HG02642 (cell line): ENCODE measurements around the gene NEURL1.

Source experiments
- ATAC-seq: cut with Tn5 transposase; IDR thresholded peaks from one replicate; pipeline ENCODE4 v1.9.1; 2021; ENCODE audit warnings: mild to moderate bottlenecking; ENCODE audit not compliant: unreplicated experiment, poor library complexity

Gene NEURL1

DNA sequence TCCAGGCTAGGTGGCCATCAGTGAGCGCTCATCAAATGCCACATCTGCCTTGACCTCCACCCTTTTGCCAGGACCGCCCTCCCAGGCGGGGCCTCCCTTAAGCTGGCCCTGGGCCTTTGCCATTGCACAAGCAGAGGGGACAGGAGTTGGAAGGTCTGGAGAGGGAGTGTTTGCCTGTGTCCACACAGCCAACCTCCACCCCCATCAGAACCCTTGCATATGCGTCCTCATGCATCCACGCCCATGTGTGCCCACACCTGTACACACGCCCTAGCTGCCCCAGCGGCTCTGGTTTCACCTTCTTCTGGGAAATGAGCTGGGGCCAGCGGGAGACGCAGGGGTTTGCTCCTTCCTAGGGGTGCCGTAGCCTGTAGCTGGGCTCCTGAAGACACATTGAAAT is 64.0 kb downstream of the NEURL1 start:
- no peak for ATAC-seq

DNA sequence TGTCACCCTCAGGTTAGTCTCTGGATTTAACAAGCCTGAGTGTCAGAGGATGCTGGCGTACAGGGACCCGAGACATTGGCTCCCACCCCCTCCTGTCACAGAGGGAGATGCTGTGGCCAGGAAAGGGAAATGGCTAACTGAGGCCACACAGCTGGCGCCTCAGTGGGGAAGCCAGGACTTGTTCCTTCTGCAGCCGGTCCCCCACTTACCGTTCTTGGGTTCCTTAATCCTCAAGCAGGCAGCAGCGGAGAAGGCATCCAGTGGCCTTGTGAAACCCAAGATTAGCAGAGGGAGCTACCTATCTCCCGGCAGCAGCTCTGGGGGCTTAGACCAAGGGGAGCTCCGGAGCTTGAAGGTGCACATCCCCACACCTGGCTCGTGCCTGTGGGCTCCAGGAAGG is 65.4 kb downstream of the NEURL1 start:
- no peak for ATAC-seq

DNA sequence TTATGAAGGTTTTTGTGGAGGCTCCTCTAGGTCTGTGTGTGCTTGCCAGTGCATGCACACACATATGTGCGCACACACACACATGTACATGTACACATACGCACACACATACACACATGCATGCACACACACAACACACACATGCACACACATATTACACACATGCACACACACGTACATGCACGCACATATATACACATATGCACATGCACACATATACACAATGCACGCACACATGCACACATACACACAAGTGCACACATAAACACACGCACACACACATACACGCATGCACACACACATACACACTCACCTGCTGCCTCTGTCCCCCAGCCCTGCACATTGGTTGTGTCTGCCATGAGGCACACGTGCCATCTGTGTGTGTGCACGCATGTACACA is 66.3 kb downstream of the NEURL1 start:
- ATAC-seq = no peak

DNA sequence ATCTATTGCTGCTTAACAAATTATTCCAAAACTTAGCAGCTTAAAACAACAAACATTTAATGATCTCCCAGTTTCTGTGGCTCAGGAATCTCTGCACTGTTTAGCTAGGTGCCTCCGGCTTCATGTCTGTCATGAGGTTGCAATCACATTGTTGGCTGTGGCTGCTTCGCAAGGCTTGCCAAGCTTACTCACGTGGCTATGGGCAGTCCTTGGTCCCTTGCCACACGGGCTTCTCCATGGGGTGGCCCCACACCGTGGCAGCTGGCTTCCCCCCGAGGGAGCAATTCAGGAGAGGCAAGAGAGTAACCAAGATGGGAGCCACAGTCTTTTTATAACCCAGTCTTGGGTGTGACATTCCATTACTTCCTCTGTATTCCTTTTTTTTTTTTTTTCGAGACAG is 67.4 kb downstream of the NEURL1 start:
- no peak for ATAC-seq

DNA sequence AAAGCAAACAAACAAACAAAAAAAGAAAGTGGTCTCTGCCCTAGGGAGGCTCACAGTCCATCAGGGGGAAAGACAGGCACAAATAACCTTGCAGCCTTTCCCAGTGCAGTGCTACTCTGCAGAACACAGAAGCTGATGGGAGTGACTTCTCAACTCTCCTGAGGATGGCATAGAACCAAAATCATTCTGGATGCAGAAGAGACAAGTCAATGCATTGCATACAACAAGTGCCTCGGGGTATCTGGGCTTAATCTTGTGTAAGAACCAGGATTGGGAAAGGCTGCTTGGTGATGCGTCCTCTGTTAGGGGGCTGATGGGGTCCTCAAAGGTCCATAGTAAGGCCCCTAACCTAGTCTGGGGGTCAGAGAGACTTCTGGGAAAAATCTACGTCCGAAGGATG is 68.9 kb downstream of the NEURL1 start:
- no peak for ATAC-seq

DNA sequence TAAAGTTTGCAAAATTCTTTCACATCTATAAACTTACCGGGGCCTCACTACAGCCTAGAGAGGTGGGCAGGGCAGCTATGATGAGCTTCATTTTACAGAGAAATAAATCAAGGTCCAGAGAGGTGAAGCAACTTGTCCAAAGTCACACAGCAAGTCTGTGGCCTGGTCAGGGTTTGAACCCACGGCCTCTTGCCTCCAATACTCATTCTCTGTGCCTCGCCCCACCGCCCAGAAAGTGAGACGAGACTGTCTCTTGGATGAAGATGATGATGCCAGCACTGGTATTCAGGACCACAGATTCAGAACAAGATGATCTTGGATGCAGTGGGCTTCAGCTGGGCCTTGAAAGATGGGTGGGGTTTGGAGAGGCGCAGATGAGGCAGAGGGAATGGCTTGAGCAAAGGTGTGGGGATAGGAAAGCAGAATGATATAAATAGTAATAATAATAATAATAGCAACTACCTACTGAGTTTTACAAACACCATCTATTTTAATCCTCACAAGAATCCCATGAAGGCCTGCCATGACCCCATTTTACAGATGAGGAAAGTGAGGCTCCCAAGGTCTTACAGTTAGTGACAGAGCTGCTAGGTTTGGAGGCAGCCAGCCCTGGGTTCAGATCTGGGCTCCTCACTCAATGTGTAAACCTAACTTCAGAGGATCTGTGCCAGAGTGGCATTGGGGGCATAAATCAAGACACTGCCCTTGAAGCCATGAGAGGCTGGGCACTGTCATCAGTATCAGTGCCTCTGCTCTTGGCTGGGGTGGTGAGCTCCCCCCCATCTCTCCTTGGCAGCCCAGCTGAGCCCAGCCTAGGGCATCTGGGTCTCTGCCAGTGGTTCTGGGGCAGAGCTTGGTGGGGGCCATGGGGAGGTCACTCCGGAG is 70.0 kb downstream of the NEURL1 start:
- ATAC-seq = no peak

DNA sequence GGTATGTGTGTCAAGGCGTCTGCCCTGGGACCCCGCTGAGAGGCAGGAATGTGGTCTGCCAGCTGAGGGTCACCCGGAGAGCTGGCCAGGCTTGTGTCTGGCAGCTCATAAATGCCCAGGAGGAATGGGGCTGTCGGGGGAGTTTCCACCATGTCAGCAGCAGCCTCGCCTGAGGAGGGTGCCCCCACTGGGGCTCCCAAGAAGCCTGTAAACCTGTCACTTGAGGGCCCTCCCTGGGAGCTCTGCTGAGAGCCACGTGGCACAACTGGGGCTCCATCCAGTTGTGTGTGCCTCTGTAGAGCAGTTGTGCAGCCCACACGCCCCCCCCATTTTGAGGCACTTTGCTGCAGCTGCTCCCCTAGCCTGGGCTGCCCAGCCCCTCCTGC is 70.6 kb downstream of the NEURL1 start:
- no peak for ATAC-seq

DNA sequence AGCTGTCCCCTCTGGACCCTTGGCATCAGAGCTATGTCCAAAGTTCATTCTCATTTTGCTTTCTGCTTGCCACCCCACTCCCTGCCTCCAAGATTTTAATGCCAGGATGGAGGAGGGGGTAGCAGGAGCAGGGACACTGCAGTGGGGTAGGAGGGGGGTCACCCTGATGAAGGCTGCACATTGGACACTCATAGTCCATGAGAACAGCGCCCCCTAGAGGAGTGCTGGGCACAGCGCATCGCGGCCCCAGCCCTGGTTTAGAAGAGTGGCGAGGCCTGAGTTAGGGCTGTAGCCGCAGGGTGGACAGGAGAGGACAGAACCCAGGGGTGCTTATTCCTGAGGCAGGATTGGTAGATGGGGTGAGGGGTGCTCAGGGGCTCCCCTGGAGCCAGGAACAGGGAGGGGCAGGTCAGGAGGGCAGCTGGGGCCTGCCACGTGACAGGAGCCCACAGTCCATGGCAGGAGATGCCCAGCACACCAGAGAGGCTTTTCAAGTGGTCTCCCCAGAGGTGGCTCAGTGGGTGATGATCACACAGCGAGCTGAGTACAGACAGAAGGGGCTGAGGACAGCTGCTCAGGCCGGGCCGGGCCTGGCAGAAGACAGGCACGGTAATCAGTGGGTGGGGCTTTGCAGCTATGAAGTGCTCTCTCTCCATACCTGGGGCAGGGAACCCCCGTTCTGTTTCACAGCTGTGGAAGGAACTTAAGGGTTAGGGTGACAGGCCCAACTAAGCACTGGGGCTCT is 71.4 kb downstream of the NEURL1 start:
- ATAC-seq = no peak

DNA sequence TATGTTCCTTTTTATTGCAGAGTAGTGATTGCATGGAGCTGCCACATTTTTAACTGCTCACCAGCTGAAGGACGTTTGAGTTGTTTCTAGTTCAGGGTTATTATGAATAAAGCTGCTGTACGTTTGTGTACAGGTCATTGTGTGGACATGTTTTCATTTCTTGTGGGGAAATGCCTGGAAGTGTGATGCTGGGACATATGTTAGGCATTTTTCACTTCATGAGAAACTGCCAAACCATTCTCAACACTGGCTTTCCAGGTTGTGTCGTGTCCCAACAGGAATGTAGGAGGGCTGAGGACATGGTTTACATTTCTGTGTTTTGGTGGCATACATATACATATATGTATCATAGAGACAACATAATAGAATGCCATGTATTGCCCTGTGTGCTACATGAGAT is 73.0 kb downstream of the NEURL1 start:
- no peak for ATAC-seq

DNA sequence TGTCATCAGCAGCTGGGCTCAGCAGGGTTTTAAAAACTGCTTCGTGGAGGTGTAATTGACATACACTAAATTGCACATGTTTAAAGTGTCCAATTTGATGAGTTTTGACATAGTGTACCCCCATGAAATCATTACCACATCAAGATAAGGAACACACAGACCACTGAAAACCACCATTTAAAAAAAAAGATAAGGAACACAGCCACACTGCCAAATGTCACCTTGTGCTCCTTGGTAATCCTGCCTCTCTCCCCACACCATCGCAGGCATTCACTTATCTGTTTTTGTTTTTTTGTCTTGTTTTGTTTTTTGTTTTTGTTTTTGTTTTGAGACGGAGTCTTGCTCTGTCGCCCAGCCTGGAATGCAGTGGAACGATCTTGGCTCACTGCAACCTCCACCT is 75.0 kb downstream of the NEURL1 start:
- ATAC-seq = no peak

DNA sequence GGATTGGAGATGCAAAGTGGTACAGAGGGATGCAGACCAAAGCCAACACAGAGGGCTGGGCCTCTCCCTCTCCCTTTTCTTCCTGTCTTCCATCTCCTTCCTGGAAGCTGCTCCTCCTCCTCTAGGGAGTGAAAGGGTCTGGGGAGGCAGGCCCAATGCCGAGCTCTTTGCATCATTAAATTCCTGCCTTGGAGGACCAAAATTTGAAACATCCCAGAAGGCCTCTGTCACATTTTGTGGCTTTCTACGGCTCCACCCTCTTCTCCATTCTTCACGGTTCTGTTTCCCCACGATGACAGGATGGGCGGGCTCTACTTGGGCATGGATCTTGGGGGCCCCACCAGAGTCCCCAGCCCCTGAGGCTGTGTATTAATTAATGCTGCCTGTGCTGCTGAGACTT is 76.4 kb downstream of the NEURL1 start:
- ATAC-seq = no peak

DNA sequence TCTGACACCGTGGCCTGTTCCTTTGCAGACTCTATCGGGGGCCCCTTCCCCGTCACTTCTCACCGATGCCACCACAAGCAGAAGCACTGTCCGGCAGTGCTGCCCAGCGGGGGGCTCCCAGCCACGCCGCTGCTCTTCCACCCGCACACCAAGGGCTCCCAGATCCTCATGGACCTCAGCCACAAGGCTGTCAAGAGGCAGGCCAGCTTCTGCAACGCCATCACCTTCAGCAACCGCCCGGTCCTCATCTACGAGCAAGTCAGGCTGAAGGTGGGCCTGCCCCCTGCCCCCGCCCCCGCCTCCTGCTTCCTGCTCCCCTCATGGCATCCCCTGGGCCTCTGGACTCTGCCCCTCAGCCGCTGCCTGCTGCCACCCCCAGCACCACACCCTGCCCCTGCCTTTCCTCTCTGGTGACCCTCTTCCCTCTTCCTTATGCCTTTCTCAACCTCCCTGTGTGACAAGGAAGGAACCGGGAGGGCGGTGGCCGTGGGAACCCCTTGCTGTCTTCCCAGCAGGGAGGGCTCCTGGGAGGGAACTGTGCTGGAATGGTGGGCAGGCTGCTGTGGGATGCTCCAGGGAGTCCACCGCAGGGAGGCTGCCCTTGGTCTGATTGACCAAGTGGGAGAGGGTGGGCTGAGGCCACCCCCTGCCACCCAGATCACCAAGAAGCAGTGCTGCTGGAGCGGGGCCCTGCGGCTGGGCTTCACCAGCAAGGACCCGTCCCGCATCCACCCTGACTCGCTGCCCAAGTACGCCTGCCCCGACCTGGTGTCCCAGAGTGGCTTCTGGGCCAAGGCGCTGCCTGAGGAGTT is 77.5 kb downstream of the NEURL1 start:
- no peak for ATAC-seq

DNA sequence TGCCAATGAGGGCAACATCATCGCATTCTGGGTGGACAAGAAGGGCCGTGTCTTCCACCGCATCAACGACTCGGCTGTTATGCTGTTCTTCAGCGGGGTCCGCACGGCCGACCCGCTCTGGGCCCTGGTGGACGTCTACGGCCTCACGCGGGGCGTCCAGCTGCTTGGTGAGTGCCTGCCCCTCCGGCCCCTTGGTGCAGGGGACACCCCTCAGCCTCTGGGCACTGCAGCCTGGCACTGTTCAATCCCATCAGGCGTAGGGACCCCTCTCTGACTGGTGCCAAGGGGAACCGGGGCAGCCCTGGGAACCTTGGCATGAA is 78.1 kb downstream of the NEURL1 start:
- ATAC-seq = no peak

DNA sequence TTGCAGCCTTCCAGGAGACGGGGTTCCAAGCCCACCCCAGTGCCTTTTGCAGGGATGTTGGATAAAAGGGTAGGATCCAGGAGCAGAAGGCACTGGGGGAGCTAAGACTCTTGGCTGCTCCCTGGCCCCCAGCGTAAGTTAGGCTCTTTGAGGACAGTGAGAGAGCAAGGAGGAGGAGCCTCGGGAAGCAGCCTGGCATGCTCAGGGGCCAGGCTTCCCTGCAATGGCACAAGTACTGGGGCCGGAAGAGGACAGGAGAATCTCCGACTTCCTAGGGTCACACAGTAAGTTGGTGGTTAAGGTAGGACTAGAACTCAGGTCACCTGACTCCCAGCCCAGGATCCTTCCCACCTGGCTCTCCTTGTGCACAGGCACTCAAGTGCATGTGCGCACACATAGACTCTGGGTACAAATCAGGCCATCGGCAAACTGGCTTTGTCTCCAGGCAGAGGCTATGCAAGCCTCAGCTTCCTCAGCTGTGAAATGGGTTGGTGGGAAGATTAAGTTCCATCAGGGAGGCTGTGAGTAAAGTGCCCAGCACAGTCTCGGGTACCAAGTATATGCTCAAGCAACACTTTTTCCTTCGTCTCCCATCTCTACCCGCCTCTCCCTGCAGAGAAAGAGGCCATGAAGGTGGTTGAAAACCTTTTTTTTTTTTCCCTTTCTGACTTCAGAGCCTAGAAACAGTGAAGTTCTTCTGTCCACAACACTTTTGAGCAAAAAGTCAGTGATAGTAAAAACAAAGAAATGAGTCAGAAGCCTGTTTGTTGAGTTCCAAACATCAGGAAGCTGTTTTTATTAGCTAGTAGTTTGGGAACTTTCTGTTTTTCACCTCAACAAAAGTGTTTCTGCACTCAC is 79.1 kb downstream of the NEURL1 start:
- no peak for ATAC-seq

DNA sequence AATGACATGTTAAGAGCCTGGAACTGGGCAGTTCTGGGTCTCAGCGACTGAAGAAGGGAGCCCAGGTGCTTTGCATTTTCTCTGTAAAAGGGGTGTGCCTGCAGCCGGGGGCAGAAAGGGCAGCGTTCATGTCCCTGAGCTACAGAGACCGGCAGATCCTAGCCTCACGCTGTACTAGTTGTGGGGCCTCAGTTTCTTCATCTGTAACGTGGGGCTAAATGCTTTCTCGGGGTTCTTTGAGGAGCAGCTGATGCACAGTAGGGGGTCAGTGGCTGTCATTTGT is 79.6 kb downstream of the NEURL1 start:
- ATAC-seq = no peak

DNA sequence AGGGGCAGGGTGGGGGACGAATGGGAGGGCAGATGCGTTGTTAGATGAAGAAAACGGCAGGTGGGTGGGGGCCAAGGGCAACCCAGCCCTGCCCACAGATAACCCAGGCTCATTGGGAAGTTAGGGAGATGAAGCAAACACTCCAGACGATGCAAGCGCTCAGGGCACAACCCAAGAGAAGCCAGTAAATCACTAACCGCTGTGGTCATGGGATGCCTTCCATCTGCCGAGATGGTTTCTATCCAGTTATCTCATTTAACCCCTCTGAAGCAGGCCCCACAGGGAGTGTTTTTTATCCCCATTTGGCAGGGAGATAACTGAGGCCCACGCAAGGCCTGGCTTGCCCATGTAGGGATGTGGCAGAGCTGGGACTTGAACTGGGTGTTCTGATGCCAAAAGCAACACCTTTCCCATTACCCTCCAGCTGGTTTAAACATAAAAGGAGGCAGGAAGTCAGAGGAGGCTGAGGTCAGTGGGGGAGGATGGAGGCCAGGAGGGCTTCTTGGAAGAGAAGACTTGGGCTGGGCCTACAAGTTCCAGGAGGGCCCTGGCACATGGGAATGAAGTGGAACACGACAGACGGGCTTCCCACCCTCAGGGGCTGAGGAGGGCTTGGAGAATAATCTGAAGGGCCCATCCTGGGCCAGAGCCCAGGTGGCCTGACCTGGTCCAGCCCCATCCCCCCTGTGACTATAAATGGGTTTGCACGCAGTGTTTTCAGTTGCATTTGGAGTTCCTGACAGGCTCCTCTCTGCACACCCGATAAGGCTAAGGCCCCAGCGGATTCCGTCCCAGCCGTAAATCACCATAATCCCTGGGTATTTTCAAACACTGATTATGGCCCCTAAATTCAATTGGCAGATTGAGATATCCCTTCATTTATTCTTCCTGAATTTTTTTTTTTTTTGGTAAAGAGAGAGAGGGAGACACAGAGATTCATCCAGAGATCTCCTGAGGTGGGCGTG is 80.9 kb downstream of the NEURL1 start:
- ATAC-seq = no peak

DNA sequence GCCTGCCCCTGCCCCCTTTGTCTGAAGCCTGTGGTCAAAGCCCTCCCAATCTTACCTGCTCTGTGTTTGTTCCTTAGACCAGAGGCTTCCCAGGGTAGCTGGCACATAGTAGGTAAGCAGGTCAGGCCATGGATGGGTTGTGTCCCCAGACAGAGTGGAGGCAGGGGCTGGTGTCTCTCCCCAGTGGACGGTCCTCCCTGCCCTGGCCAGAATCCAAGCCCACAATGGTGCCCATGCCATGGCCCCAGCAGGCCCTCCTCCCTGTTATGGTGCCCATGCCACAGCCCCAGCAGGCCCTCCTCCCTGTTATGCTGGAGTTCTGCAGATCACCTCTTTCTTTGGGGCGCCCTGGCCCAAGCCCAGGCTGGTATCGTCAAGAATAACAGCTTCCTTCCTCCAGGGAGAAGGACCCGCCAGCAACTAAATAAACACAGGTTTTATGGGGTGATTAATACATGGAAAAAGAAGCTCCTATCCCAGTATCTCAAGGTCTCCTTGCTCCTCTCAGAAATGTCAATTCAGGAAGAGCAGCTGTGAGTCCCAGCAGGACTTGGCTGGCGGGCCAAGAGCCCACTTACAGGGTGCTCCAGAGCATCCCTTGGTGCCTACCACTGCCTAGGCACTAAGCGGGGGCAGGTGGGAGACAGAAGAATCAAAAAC is 82.0 kb downstream of the NEURL1 start:
- no peak for ATAC-seq

DNA sequence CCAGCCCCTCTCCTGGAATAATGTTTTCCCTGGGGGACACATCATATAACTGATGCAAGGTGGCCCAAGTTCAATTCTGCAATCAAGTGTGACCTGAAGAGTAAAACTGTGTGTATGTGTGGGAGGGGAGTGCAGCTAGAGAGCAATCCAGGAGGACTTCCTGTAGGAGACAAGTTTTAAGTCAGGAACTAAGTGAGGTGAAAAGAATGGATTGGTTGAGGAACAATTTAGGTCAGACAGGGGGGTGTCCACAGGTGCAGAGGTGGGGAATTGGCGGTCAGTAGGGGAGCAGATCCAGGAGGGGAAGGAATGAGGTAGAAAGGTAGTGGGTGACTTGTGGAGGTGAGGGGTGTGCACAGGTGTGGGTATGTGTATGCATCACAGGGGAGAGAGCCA is 82.6 kb downstream of the NEURL1 start:
- ATAC-seq = no peak

DNA sequence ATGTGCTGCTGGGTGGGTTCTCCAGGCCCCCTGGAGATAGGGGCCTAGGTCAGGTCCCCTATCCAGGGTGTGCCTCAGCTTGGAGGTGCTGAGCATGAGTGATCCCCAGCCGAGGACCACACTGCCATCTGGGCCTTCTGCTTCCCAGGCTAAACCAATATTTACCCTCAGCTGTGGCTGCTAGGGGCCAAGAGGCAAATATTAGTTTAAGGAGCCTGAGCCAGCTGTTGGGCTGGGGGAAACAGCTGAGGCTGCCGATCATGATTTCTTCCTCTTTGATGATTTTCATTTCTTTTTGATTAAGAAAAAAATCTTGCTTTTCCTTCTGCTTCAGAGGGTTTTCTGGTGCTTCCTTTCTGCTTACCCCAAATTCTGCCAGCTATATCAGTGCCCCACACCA is 83.4 kb downstream of the NEURL1 start:
- no peak for ATAC-seq
